Osteocyte (in vitro differentiated cells): ENCODE results near the gene NPW. TPM values are rescaled to one million over a fixed set of nuclear protein-coding genes. Genes with fewer than 3 reads are reported as not detected.

Experiments used
- DNase-seq: peaks from one replicate; pipeline ENCODE4 v3.0.0; 2021; ENCODE audit warnings: mixed read lengths; ENCODE audit not compliant: unreplicated experiment; ENCODE audit errors: extremely low spot score
- H3K27ac Mint-ChIP-seq: one replicate; pipeline ENCODE4 v1.8.0; 2021; ENCODE audit warnings: mild to moderate bottlenecking, mixed read lengths; ENCODE audit not compliant: unreplicated experiment
- H3K27me3 Mint-ChIP-seq: one replicate; pipeline ENCODE4 v1.8.0; 2021; ENCODE audit warnings: mixed read lengths; ENCODE audit not compliant: unreplicated experiment
- H3K36me3 Mint-ChIP-seq: one replicate; pipeline ENCODE4 v1.8.0; 2021; ENCODE audit warnings: mixed read lengths; ENCODE audit not compliant: unreplicated experiment
- H3K4me1 Mint-ChIP-seq: one replicate; pipeline ENCODE4 v1.8.0; 2021; ENCODE audit warnings: mixed read lengths; ENCODE audit not compliant: unreplicated experiment
- H3K4me3 Mint-ChIP-seq: one replicate; pipeline ENCODE4 v1.8.0; 2021; ENCODE audit warnings: mild to moderate bottlenecking, moderate library complexity, mixed read lengths; ENCODE audit not compliant: unreplicated experiment
- H3K9me3 Mint-ChIP-seq: one replicate; pipeline ENCODE4 v1.8.0; 2021; ENCODE audit warnings: mixed read lengths; ENCODE audit not compliant: unreplicated experiment
- CTCF ChIP-seq: fragments of 200-600 bp; sonication (generic); IDR thresholded peaks from 2 replicates; pipeline ENCODE4 v1.5.0; 2021; ENCODE audit warnings: antibody characterized with exemption, mild to moderate bottlenecking, moderate library complexity
- total RNA-seq: library from RNA; stranded (reverse); gene quantifications from 2 replicates; pipeline ENCODE4 v1.2.1, GENCODE V29; 2021

NPW gene
- total RNA-seq, 1 donor from 2014 or later, result 4.1 TPM

- no peak for DNase-seq
- Mint-ChIP-seq H3K36me3 (peaks cover 1% of the 10 kb centered on the region), H3K27me3 (no peaks in the 10 kb centered on the region)
Observed at GRCh38 chr16:2027024-2028010, 7.7 kb downstream of the NPW start.

DNA sequence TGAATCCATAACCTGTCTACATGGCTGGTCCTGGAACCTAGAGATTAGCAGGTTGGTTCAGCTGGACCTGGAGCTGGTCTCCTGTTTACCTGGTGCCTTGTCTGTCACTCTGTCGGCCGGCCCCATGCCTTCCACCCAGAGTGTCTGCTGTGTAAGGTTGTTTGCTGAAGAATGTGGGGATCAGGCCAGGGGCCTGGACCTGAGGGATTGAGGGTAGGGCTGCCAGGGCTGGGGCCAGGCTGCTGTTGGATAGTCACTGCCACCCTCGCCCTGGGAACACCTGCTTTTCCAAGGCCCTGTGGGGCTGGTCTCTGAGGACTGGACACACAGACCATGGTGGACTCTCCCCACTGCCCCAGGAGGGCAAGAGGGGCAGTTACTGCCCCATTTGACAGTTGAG is 8.6 kb downstream of the NPW start:
- Mint-ChIP-seq H3K9me3 (no peaks in the 10 kb centered on the region), H3K4me3 (peak overlapping the region; percentile 84), H3K36me3 (peaks cover 1% of the 10 kb centered on the region), H3K27me3 (no peaks in the 10 kb centered on the region), H3K27ac (no peak overlapping the region), H3K4me1 (peaks cover 58% of the 10 kb centered on the region)
- TF ChIP-seq CTCF, result no peak
- DNase-seq, result no peak

More at GRCh38 chr16:2027024-2028010, 7.7 kb downstream of the NPW start:
- no peak for TF ChIP-seq CTCF
- Mint-ChIP-seq H3K9me3 (no peaks in the 10 kb centered on the region), H3K27ac (peak overlapping the region; percentile 52), H3K4me1 (peaks cover 60% of the 10 kb centered on the region), H3K4me3 (peak overlapping the region; percentile 84)

GRCh38 chr16:2028620-2029220 is 9.1 kb downstream of the NPW start:
- H3K27ac Mint-ChIP-seq, result peak overlapping the region; percentile 18
- H3K4me3 Mint-ChIP-seq, result peak overlapping the region; percentile 84
- H3K36me3 Mint-ChIP-seq, result peaks cover 1% of the 10 kb centered on the region
- TF ChIP-seq CTCF, result no peak
- peaks cover 61% of the 10 kb centered on the region for H3K4me1 Mint-ChIP-seq
- no peaks in the 10 kb centered on the region for H3K27me3 Mint-ChIP-seq
- no peaks in the 10 kb centered on the region for H3K9me3 Mint-ChIP-seq
- DNase-seq, result no peak

DNA sequence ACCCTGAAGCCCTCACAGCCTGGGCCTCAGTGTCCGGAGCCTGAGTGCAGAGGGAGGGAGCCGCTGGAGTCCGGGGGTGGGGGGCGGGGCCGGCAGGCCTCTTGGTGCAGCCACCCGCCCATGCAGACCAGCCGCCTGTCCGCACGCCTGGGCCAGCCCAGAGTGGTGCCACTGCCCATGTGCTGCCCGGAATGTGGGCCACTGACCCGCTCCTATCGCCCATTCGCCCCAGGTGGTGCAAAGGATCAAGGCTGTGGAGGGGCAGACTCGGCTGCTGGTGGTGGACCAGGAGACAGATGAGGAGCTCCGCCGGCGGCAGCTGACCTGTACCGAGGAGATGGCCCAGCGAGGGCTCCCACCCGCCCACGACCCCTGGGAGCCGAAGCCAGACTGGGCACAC is 9.8 kb downstream of the NPW start:
- peak overlapping the region; percentile 51 for H3K4me3 Mint-ChIP-seq
- no peaks in the 10 kb centered on the region for H3K9me3 Mint-ChIP-seq
- H3K4me1 Mint-ChIP-seq, result peaks cover 62% of the 10 kb centered on the region
- no peak for TF ChIP-seq CTCF
- H3K27ac Mint-ChIP-seq, result no peak overlapping the region
- H3K36me3 Mint-ChIP-seq, result peaks cover 1% of the 10 kb centered on the region
- no peaks in the 10 kb centered on the region for H3K27me3 Mint-ChIP-seq
- DNase-seq, result no peak

- TF ChIP-seq CTCF, result no peak
- H3K27ac Mint-ChIP-seq, result no peak overlapping the region
- no peak for DNase-seq
Observed at GRCh38 chr16:2030036-2030435, 10.5 kb downstream of the NPW start.

More at GRCh38 chr16:2030036-2030435, 10.5 kb downstream of the NPW start:
- Mint-ChIP-seq H3K4me1 (peaks cover 67% of the 10 kb centered on the region), H3K36me3 (peaks cover 1% of the 10 kb centered on the region), H3K27me3 (no peaks in the 10 kb centered on the region), H3K4me3 (peak overlapping the region; percentile 51), H3K9me3 (no peaks in the 10 kb centered on the region)
